Liver (tissue), 3 donors: ENCODE data around the gene DARS1.

Source experiments
- CTCF ChIP-seq: fragments of 150-350 bp; IDR thresholded peaks from 2 replicates; pipeline ENCODE4 v1.5.1; 2017; ENCODE audit warnings: improper control_type of control experiment, low read depth, low read length; ENCODE audit not compliant: missing input control
- HNF4G ChIP-seq: IDR thresholded peaks from 2 replicates; pipeline ENCODE4 v1.6.1; 2016; ENCODE audit warnings: antibody characterized with exemption
- REST ChIP-seq: IDR thresholded peaks from 2 replicates; pipeline ENCODE4 v1.6.1; 2016; ENCODE audit warnings: antibody characterized with exemption, mild to moderate bottlenecking
- donor health status: healthy.
- donor health status: healthy.

GRCh38 chr2:136032817-136033535, 47.5 kb upstream of the DARS1 start:
- TF ChIP-seq CTCF, result no peak
- TF ChIP-seq HNF4G, result no peak
- no peak for TF ChIP-seq REST
